Measurements from ENCODE around the gene PTX4.

- TF ChIP-seq CTCF (IDR thresholded peaks at IDR 0.05) (no peak), POLR2A (IDR thresholded peaks at IDR 0.05) (no peak)
These were observed 46.0 kb downstream of the PTX4 start for GRCh38 chr16:1442697-1443096.

Data from right lobe of liver (tissue), 4 donors.